Spinal cord (tissue), 10 donors: ENCODE results near the gene NR2E1. TPM values are rescaled to one million over a fixed set of nuclear protein-coding genes. Genes with fewer than 3 reads are reported as not detected.

Experiments
- DNase-seq, 6 donors: peaks; one replicate each; pipeline versions ENCODE4 v3.0.0 to v3.0.0-alpha.2; 2013 to 2015; ENCODE audit warnings: low spot score in 6 of 6, low read depth in 4 of 6
- H3K27ac ChIP-seq: one replicate; pipeline ENCODE4 v1.5.1; 2013; ENCODE audit warnings: low read depth, low read length, control low read depth
- H3K27me3 ChIP-seq: one replicate; pipeline ENCODE4 v1.6.1; 2013; ENCODE audit warnings: low read length; ENCODE audit not compliant: control insufficient read depth, insufficient read depth
- H3K36me3 ChIP-seq: one replicate; pipeline ENCODE4 v1.6.1; 2013; ENCODE audit warnings: low read length; ENCODE audit not compliant: control insufficient read depth, insufficient read depth
- H3K4me1 ChIP-seq: one replicate; pipeline ENCODE4 v1.6.1; 2013; ENCODE audit warnings: low read length; ENCODE audit not compliant: control insufficient read depth, insufficient read depth
- H3K4me3 ChIP-seq: one replicate; pipeline ENCODE4 v1.5.1; 2013; ENCODE audit warnings: low read depth, low read length, control low read depth
- H3K9me3 ChIP-seq: one replicate; pipeline ENCODE4 v1.6.1; 2013; ENCODE audit warnings: low read length; ENCODE audit not compliant: control insufficient read depth, insufficient read depth
- WGBS: methylation state at CpG from one replicate; pipeline ENCODE4 v1.1.5; 2013; ENCODE audit warnings: missing lambda C conversion rate; ENCODE audit not compliant: insufficient coverage; 5-methylcytosine and 5-hydroxymethylcytosine counted together
- polyA plus RNA-seq, 2 donors: library from polyadenylated mRNA; unstranded; fragments of 120-200 nt; gene quantifications; one replicate each; pipeline ENCODE4 v1.2.1, GENCODE V29; 2013; ENCODE audit not compliant: insufficient read length in 2 of 2
- total RNA-seq, 2 donors: library from RNA; depleted of rRNA in 1 of 2; stranded (reverse); fragments of 120-200 nt in 1 of 2; fragments of >200 nt in 1 of 2; gene quantifications; one replicate each; pipeline versions ENCODE4 v1.2.3 to v1.2.4, GENCODE V29; 2013 to 2014
- donor health status: healthy.

Gene NR2E1
- total and polyA plus RNA-seq, 4 donors = 0.06 to 0.83 TPM; not detected in 2

DNA sequence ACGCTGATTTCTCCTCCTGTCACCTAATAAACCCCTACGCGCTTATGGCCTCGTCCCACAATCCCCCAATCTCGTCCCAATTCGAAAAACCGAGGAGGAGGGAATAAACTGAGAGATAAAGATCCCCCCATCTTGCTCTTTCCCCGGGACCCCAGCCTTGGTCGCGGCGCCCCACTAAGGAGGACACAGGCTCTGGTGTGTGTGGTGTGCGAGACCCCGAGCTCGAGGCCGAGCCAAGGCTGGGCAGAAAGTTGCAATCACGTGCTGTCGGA is 1.3 kb upstream of the NR2E1 start:
- WGBS = 3% methylated on average over 10 of the region's 17 CpGs
- no peaks in the 10 kb centered on the region for H3K36me3 ChIP-seq
- no peak overlapping the region for H3K27ac ChIP-seq
- H3K27me3 ChIP-seq = peaks cover 100% of the 10 kb centered on the region
- H3K4me1 ChIP-seq = peaks cover 52% of the 10 kb centered on the region
- DNase-seq = no peak
- no peak overlapping the region for H3K4me3 ChIP-seq
- H3K9me3 ChIP-seq = no peaks in the 10 kb centered on the region

DNA sequence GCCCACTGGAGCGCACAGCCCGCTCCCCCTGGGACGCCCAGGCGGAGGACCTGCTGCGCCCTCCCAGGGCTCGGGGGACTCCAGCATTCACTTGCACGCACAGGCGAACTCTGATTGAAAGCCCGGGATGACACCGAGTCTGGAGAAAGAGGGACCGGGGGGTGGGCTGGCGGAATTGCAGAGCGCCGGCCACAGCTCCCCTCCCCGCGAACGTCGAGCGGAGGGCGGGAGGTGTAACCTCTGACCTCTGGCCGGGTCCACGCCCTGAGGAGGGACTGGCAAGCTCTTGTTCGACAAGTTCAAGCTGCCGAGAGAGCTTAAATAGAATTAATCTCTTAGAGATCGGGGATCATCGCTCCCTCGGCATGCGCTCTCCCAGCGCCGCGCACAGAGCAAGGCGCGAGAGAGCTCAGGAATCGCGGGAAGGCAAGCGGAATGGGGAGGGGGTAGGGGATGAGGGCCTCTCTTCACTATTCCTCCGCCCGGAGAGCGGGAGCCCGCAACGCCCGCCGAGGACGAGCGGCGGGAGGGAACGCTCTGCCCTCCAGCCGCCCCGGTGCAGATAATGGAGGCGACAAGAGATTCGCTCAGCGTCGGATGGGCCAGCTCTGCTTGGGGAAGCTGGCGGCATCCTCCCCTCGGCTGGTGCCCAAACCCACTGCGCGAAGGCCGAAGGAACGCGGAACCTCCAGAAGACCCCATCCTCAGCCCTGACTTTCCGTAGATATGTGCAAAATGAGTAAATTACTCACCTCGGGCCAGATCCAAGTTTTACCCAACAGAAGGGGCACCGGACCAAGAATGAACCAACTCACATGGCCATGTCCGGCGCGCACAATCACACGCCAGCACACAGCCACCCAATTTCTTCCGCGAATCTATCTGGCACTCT is 761 bp upstream of the NR2E1 start:
- Histone ChIP-seq H3K4me1 (peaks cover 54% of the 10 kb centered on the region), H3K27me3 (peaks cover 100% of the 10 kb centered on the region), H3K27ac (no peak overlapping the region), H3K36me3 (no peaks in the 10 kb centered on the region), H3K9me3 (no peaks in the 10 kb centered on the region), H3K4me3 (no peak overlapping the region)
- 1% methylated on average over 57 of the region's 69 CpGs for WGBS
- DNase-seq = peak in 1 of 6 donors; percentile 69

DNA sequence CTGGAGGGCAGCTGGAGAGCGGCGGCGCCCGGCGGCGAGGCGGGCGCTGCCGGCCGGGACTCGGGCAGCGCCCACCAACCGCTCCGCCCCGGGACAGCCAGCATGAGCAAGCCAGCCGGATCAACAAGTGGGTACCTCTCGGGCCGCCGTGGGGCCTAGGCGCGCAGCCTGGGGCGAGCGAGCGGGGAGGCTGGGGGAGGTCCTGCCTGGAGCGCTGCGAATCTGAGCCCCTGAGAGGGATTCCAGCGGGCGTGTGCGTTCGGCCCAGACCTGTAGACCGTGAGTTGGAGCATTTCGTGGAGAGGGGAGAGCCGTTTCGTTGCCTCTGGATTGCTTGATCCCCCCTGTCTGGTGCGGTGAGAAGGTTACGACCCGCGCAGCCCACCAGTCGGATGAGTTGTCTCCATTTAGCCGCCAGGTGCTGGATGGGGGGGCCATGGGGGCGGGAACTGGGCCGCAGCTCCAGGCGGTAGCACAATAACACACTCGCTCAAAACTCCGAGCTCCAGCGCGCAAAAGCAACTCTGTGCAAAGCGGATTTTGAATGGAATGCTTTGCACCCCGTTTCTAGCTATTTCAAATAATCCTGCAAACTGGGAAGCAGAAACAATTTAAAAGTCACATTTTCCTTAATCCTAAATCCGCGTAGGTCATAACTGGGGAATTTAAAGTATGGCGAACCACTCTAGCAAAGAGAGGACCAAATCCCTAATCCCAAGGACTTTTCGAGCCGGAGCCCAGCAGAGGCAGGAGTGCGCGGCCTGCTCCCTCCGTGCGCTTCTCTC is 1.0 kb downstream of the NR2E1 start:
- 5% methylated on average over 53 of the region's 58 CpGs for WGBS
- Histone ChIP-seq H3K9me3 (no peaks in the 10 kb centered on the region), H3K27ac (no peak overlapping the region), H3K4me1 (peaks cover 54% of the 10 kb centered on the region), H3K36me3 (no peaks in the 10 kb centered on the region), H3K4me3 (no peak overlapping the region), H3K27me3 (peaks cover 100% of the 10 kb centered on the region)
- DNase-seq = peak in 1 of 6 donors; percentile 48

DNA sequence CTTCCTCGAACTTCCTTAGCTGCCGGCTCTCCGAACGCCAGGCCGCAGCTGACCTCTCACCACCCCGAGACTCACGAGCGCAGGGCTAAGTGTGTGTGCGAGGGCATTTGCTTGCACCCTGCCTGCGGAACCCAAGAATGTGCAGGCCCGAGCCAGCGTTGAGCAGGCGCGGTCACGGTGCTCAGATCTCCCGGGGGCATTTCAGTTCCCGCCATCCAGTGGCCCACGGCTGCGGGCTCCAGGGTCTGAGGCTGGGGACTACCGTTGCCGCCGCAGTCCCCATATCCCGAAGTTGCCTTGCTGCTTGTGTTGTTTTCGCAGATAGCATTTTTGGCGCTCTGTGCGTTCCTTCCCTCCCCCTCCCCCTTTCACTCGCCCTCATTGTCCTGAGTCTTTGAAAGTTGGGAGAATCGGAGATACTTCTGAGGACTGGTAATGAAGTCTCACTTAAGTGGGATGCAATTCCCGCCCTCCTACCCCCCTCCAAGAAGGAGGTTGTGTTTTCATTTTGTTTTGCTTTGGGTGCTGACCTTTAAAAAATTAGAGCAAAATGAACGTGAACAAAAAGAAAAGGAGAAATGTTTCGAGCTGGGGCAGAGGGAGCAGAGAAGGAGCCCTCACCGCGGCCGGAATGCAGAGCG is 1.7 kb downstream of the NR2E1 start:
- H3K4me3 ChIP-seq = no peak overlapping the region
- DNase-seq = peak in 1 of 6 donors; percentile 59
- no peaks in the 10 kb centered on the region for H3K9me3 ChIP-seq
- H3K27ac ChIP-seq = no peak overlapping the region
- 16% methylated on average over 25 of the region's 35 CpGs for WGBS
- no peaks in the 10 kb centered on the region for H3K36me3 ChIP-seq
- peaks cover 100% of the 10 kb centered on the region for H3K27me3 ChIP-seq
- H3K4me1 ChIP-seq = peaks cover 54% of the 10 kb centered on the region

DNA sequence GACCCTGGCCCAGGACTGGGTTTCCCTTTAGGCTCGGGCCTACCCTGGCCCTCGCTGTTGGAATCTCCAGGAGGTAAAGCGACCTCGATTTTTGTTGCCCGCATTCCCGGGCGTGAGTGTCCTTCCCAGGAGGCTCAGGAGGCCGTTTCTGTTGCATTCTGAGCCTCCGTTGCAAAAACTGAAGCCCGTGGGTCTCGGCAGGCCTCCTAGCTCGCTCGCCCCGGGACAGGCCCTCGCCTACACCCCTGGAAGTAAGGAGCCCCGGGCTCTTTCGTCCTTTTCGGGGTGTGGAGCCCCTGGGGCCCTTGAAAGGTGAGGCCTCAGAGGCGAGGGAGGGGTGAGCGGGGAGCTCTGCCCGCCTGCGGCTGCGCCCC is 2.3 kb downstream of the NR2E1 start:
- no peaks in the 10 kb centered on the region for H3K36me3 ChIP-seq
- DNase-seq = peak in 1 of 6 donors; percentile 38
- H3K27me3 ChIP-seq = peaks cover 100% of the 10 kb centered on the region
- H3K9me3 ChIP-seq = no peaks in the 10 kb centered on the region
- no peak overlapping the region for H3K4me3 ChIP-seq
- H3K4me1 ChIP-seq = peaks cover 54% of the 10 kb centered on the region
- WGBS = 18% methylated on average over 23 of the region's 23 CpGs
- no peak overlapping the region for H3K27ac ChIP-seq

DNA sequence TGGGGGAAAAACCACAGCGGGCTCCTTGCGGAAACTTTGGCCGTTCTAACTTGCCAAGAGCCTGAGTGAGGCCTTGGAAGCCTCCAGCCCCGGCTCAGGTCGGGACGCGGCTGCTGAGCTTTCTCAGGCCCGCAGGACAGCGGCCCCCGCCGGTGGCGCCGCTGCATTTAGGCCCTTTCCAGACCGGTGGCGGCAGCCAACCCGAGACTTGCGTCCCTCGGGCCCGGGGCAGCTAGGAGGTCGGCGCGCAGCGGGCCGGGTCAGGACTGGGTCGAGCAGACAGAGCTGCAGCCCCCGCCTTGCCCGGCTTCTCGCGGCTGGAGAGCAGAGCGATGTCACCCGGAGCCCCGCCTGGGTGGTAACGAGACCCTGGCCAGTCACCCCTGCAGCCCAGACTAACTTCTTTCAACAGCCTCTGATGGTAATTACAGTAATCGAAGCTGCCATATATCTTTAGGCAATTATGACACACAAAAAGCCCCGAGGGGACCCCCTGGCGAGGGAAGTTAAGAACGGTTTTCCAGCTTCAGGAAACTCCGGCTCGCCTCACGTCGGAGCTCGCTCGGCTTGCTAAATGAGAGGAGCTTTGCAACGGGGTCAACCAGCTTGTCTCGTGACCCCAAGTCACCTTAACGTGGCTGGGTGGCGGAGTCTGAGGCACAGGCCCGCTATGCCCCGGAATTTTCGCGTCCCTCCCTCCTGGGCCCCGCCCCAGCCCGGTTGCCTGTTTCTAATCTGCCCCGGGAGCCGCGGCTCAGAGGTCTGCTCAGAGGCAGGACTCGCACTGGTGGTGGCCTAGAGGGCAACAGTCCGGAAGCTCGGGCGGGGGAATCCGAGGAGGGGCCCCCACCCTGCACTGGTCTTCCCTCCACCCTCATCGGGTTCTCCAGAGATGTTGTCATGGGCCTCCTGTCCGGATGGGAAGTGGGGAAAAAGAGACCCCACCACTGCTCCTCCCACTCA is 3.0 kb downstream of the NR2E1 start:
- H3K4me1 ChIP-seq = peaks cover 54% of the 10 kb centered on the region

DNA sequence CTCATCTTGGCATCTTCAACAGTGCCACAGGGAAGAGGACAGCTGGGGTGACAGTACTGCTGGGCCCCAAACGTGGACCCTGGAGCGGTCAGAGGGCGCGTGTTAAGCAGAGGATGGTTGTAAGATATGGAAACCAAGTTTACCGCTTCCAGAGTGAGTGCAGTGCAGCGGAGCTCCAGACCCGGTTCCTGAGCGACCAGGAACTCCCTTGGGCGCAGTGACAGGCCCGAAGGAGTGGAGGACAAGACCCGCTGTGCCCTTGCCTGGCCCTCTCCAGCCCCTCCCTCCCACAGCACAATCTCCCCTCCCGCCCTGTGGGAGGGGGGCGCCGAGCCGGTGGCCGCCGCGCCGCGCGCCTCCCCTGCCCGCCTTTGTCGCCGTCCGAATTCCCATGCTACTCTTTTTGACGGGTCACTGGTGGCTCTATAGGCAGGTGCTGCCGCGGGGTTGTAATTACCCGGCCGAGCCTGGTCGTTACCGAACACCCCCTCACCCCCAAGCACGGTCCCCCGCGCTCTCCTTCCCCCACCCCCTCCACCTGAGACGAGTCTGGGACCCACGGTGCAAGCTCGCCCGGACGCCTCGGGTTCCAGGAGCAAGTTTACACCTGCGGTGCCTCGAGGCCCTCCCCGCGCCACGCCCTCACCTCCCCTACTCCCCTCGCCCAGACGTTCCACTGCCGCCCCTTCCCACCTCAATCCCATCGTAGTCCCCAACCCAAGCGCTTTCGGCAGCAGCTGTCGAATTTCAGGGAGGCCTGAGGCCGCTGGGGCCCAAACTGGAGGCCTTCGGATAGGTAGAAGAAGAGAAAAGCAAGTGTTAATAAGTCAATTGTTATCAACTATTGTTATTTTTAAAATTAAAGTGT is 3.9 kb downstream of the NR2E1 start:
- no peak overlapping the region for H3K4me3 ChIP-seq
- no peak overlapping the region for H3K27ac ChIP-seq

More for the DNA sequence above, 3.0 kb downstream of the NR2E1 start:
- WGBS = 5% methylated on average over 60 of the region's 63 CpGs
- Histone ChIP-seq H3K27me3 (peaks cover 99% of the 10 kb centered on the region), H3K4me3 (no peak overlapping the region), H3K9me3 (no peaks in the 10 kb centered on the region), H3K27ac (no peak overlapping the region), H3K36me3 (no peaks in the 10 kb centered on the region)
- DNase-seq = peak in 1 of 6 donors; percentile 59

DNA sequence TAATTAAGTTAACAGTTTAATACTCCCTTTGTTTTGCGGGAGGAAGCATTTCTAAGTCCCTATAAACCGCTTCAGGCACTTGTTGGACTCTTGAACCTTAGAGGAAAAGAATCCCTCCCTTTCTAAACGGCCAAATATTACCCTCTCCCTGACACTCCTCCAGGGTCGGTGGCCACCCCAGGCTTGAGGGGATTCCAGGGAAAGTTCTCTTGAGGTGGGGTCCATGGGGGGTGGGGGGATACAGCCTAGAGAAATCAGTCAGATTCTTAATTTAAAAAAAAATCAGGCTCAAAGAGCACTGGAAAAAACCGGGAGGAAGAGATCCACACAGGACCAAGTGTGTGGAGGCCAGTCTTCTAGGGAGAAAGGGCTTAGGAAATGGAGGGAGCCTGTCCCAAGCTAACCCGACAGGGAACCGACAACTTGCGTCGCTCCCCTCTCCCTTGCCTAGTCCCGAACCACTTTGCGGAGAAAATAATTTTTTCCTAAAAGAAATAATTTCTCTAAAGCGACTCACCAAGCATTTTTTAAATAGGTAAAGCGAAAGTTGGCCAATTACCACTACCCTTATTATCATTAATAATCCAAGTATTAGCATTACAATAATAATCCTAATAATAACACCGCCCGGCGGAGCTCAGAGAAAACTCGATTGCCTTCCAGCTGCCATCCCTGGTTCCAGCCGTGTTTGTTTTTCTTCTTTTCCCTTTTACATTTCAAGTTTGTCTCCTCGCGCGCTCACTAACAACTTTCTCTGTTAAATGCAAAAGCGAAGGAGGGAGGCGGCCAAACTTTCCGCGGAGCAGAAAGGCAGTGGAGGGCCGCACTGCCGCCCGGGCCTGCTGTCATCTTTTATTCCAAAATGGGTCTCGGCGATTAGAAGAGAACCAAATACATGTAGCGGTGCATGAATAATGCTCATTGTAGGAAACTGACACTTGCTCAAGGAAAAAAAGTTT is 4.8 kb downstream of the NR2E1 start:
- WGBS = 7% methylated on average over 20 of the region's 31 CpGs
- H3K4me3 ChIP-seq = no peak overlapping the region
- no peak overlapping the region for H3K27ac ChIP-seq
- peak in 1 of 6 donors; percentile 60 for DNase-seq
- peaks cover 3% of the 10 kb centered on the region for H3K9me3 ChIP-seq
- H3K27me3 ChIP-seq = peaks cover 99% of the 10 kb centered on the region
- no peaks in the 10 kb centered on the region for H3K36me3 ChIP-seq
- peaks cover 54% of the 10 kb centered on the region for H3K4me1 ChIP-seq

More for the DNA sequence above, 3.9 kb downstream of the NR2E1 start:
- H3K9me3 ChIP-seq = no peaks in the 10 kb centered on the region
- no peaks in the 10 kb centered on the region for H3K36me3 ChIP-seq
- no peak for DNase-seq
- 3% methylated on average over 41 of the region's 55 CpGs for WGBS
- H3K4me1 ChIP-seq = peaks cover 54% of the 10 kb centered on the region
- peaks cover 99% of the 10 kb centered on the region for H3K27me3 ChIP-seq
